H9 (cell line): ENCODE results near the gene OR6K2. TPM values are rescaled to one million over a fixed set of nuclear protein-coding genes. Genes with fewer than 3 reads are reported as not detected.

Experiments
- DNase-seq: peaks from one replicate; pipeline ENCODE4 v3.0.0-alpha.2; 2017
- H2AFZ ChIP-seq: one replicate; pipeline ENCODE4 v1.6.1; 2013; ENCODE audit warnings: mild to moderate bottlenecking, low read length, control low read depth, moderate library complexity
- H2AK5ac ChIP-seq: 2 replicates; pipeline ENCODE4 v1.6.1; 2013; ENCODE audit warnings: low read length, control low read depth, mixed read lengths; ENCODE audit not compliant: insufficient read length
- H2BK120ac ChIP-seq: one replicate; pipeline ENCODE4 v1.6.1; 2013; ENCODE audit warnings: low read depth, mild to moderate bottlenecking, low read length, control low read depth, inconsistent platforms; ENCODE audit not compliant: poor library complexity, severe bottlenecking
- H2BK12ac ChIP-seq: 2 replicates; pipeline ENCODE4 v1.6.1; 2013; ENCODE audit warnings: low read length, control low read depth, mixed read lengths, low read depth; ENCODE audit not compliant: insufficient read length
- H2BK15ac ChIP-seq: 2 replicates; pipeline ENCODE4 v1.6.1; 2013; ENCODE audit warnings: low read depth, low read length, control low read depth
- H2BK20ac ChIP-seq: one replicate; pipeline ENCODE4 v1.6.1; 2013; ENCODE audit warnings: low read depth, mild to moderate bottlenecking, low read length, control low read depth, inconsistent platforms; ENCODE audit not compliant: poor library complexity, severe bottlenecking
- H2BK5ac ChIP-seq: 2 replicates; pipeline ENCODE4 v1.6.1; 2013; ENCODE audit warnings: low read length, control low read depth, mixed read lengths; ENCODE audit not compliant: insufficient read length
- H3K14ac ChIP-seq: 2 replicates; pipeline ENCODE4 v1.6.1; 2013; ENCODE audit warnings: low read length, control low read depth; ENCODE audit not compliant: insufficient read depth
- H3K18ac ChIP-seq: 2 replicates; pipeline ENCODE4 v1.6.1; 2013; ENCODE audit warnings: low read depth, mild to moderate bottlenecking, mixed read lengths, low read length, control low read depth; ENCODE audit not compliant: insufficient read length
- H3K23ac ChIP-seq: 2 replicates; pipeline ENCODE4 v1.6.1; 2013; ENCODE audit warnings: low read length, control low read depth, mixed read lengths, low read depth; ENCODE audit not compliant: insufficient read length
- H3K23me2 ChIP-seq: 2 replicates; pipeline ENCODE4 v1.6.1; 2013; ENCODE audit warnings: low read depth, mild to moderate bottlenecking, mixed read lengths, low read length, control low read depth; ENCODE audit not compliant: insufficient read length, poor library complexity, severe bottlenecking
- H3K27ac ChIP-seq: 2 replicates; pipeline ENCODE4 v1.5.1; 2013; ENCODE audit warnings: low read length, control low read depth, mixed read lengths, low read depth; ENCODE audit not compliant: insufficient read length
- H3K27me3 ChIP-seq: 2 replicates; pipeline ENCODE4 v1.6.1; 2013; ENCODE audit warnings: low read length, control low read depth, inconsistent platforms; ENCODE audit not compliant: insufficient read depth
- H3K4ac ChIP-seq: 2 replicates; pipeline ENCODE4 v1.6.1; 2013; ENCODE audit warnings: low read depth, mild to moderate bottlenecking, control low read depth, inconsistent platforms, low read length, moderate library complexity
- H3K4me1 ChIP-seq: 2 replicates; pipeline ENCODE4 v1.6.1; 2013; ENCODE audit warnings: low read length, control low read depth, inconsistent platforms; ENCODE audit not compliant: insufficient read depth
- H3K4me2 ChIP-seq: 2 replicates; pipeline ENCODE4 v1.6.1; 2013; ENCODE audit warnings: low read length, control low read depth, mixed read lengths; ENCODE audit not compliant: insufficient read length, insufficient read depth
- H3K56ac ChIP-seq: 2 replicates; pipeline ENCODE4 v1.6.1; 2013; ENCODE audit warnings: low read depth, mild to moderate bottlenecking, mixed read lengths, low read length, control low read depth; ENCODE audit not compliant: insufficient read length
- H3K79me1 ChIP-seq: 2 replicates; pipeline ENCODE4 v1.6.1; 2013; ENCODE audit warnings: low read depth, mild to moderate bottlenecking, moderate library complexity, low read length, control low read depth, inconsistent platforms; ENCODE audit not compliant: insufficient read depth, poor library complexity, severe bottlenecking
- H3K79me2 ChIP-seq: 2 replicates; pipeline ENCODE4 v1.6.1; 2013; ENCODE audit warnings: low read length, control low read depth, inconsistent platforms; ENCODE audit not compliant: insufficient read depth
- H3K9ac ChIP-seq: 2 replicates; pipeline ENCODE4 v1.6.1; 2013; ENCODE audit warnings: low read length, control low read depth, mixed read lengths; ENCODE audit not compliant: insufficient read length; ENCODE audit errors: extremely low read depth
- H3K9me3 ChIP-seq: one replicate; pipeline ENCODE4 v1.6.1; 2013; ENCODE audit warnings: low read depth, low read length, inconsistent platforms; ENCODE audit not compliant: control insufficient read depth
- H3T11ph ChIP-seq: one replicate; pipeline ENCODE4 v1.6.1; 2013; ENCODE audit warnings: mild to moderate bottlenecking, low read length, control low read depth, inconsistent platforms
- H4K20me1 ChIP-seq: one replicate; pipeline ENCODE4 v1.6.1; 2013; ENCODE audit not compliant: control insufficient read depth, insufficient read length, insufficient read depth
- H4K5ac ChIP-seq: 2 replicates; pipeline ENCODE4 v1.6.1; 2013; ENCODE audit warnings: low read depth, mild to moderate bottlenecking, mixed read lengths, low read length, control low read depth; ENCODE audit not compliant: insufficient read length
- H4K8ac ChIP-seq: replicated peaks from 2 replicates; pipeline ENCODE4 v1.6.1; 2013; ENCODE audit warnings: low read length, control low read depth, mixed read lengths, low read depth; ENCODE audit not compliant: insufficient read length
- H4K91ac ChIP-seq: 2 replicates; pipeline ENCODE4 v1.6.1; 2013; ENCODE audit warnings: low read depth, mild to moderate bottlenecking, moderate library complexity, mixed read lengths, low read length, control low read depth; ENCODE audit not compliant: insufficient read length
- H3K27ac Mint-ChIP-seq, 3 experiments: 2 replicates in 2 of 3; 3 replicates in 1 of 3; pipeline ENCODE4 v1.8.0; 2020 to 2021; ENCODE audit warnings: mixed read lengths in 3 of 3, mild to moderate bottlenecking in 1 of 3, moderate library complexity in 1 of 3
- H3K27me3 Mint-ChIP-seq: 2 replicates; pipeline ENCODE4 v1.8.0; 2021; ENCODE audit warnings: low read depth, mild to moderate bottlenecking, moderate library complexity, mixed read lengths
- H3K36me3 Mint-ChIP-seq, 3 experiments: 2 replicates in 2 of 3; 3 replicates in 1 of 3; pipeline ENCODE4 v1.8.0; 2020 to 2021; ENCODE audit warnings: low read depth in 3 of 3, mixed read lengths in 3 of 3; ENCODE audit not compliant: insufficient read depth in 1 of 3
- H3K4me1 Mint-ChIP-seq, 2 experiments: 2 replicates each; pipeline ENCODE4 v1.8.0; 2020; ENCODE audit warnings: mixed read lengths in 2 of 2
- H3K4me3 Mint-ChIP-seq, 2 experiments: 2 replicates in 1 of 2; 3 replicates in 1 of 2; pipeline ENCODE4 v1.8.0; 2020 to 2021; ENCODE audit warnings: mild to moderate bottlenecking in 2 of 2, mixed read lengths in 2 of 2, moderate library complexity in 1 of 2
- H3K9me3 Mint-ChIP-seq, 2 experiments: 2 replicates in 1 of 2; 3 replicates in 1 of 2; pipeline ENCODE4 v1.8.0; 2020; ENCODE audit warnings: mild to moderate bottlenecking in 2 of 2, mixed read lengths in 2 of 2, moderate library complexity in 1 of 2
- WGBS: extraction: QIAGEN DNeasy Blood & Tissue Kit; methylation state at CpG from one replicate; pipeline ENCODE4 v1.1.7; 2013; ENCODE audit warnings: missing lambda C conversion rate, low lambda C conversion rate, mixed read lengths; ENCODE audit not compliant: insufficient read length; ENCODE audit errors: extremely low coverage; 5-methylcytosine and 5-hydroxymethylcytosine counted together
- total RNA-seq: library from RNA; stranded (reverse); gene quantifications from 2 replicates; pipeline ENCODE4 v1.2.1, GENCODE V29; 2021
- TF ChIP-seq, protein P1 (sequence below): fragments of 200-600 bp; sonication (generic); conservative IDR thresholded peaks from 3 replicates; pipeline ENCODE4 v1.8.0; 2021; ENCODE audit warnings: antibody characterized with exemption, mild to moderate bottlenecking

The OR6K2 gene
- total RNA-seq, 1 experiment from 2014 or later = not detected

DNA sequence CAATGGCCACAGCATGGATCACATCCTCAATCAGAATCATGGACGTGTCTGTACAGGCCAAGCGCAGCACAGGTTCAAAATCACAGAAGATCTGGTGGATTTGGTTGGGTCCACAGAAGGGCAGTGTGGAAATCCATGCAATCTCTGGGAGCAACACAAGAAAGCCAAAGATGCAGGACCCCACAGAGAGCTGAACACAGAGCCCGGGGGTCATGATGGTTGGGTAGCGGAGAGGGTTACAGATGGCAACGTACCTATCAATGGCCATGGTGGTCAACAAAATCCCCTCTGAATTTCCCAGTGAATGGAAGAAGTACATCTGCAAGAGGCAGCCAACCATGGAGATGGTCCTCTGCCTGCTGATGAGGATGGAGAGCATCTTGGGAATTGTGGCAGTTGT, 24.0 kb upstream of the OR6K2 start:
- no CpG with 5 or more reads among the region's 5 CpGs for WGBS
- Histone ChIP-seq H2BK120ac (no peak overlapping the region), H4K20me1 (no peaks in the 10 kb centered on the region), H2AK5ac (no peak overlapping the region), H3K27ac (no peak overlapping the region), H2BK12ac (no peak overlapping the region), H2BK20ac (no peak overlapping the region), H3K9ac (no peak overlapping the region), H3K27me3 (no peaks in the 10 kb centered on the region), H3K23me2 (no peaks in the 10 kb centered on the region), H4K91ac (no peak overlapping the region), H3K79me2 (no peaks in the 10 kb centered on the region), H3K4me1 (no peaks in the 10 kb centered on the region), H3T11ph (no peak overlapping the region), H3K18ac (no peak overlapping the region), H2BK5ac (no peak overlapping the region), H3K56ac (peak overlapping the region; percentile 82), H3K14ac (no peak overlapping the region), H3K79me1 (no peaks in the 10 kb centered on the region), H4K8ac (no peak overlapping the region), H3K23ac (no peak overlapping the region), H2AFZ (no peak overlapping the region), H2BK15ac (no peak overlapping the region), H4K5ac (no peak overlapping the region), H3K4ac (no peak overlapping the region), H3K9me3 (no peaks in the 10 kb centered on the region), H3K4me2 (no peak overlapping the region)
- Mint-ChIP-seq H3K27me3 (no peaks in the 10 kb centered on the region; the same call in 1 of the 2 replicates), H3K9me3 (no peaks in the 10 kb centered on the region), H3K4me1 (no peaks in the 10 kb centered on the region), H3K36me3 (no peaks in the 10 kb centered on the region), H3K27ac (no peak overlapping the region), H3K4me3 (no peak overlapping the region)
- TF ChIP-seq, protein P1, sequence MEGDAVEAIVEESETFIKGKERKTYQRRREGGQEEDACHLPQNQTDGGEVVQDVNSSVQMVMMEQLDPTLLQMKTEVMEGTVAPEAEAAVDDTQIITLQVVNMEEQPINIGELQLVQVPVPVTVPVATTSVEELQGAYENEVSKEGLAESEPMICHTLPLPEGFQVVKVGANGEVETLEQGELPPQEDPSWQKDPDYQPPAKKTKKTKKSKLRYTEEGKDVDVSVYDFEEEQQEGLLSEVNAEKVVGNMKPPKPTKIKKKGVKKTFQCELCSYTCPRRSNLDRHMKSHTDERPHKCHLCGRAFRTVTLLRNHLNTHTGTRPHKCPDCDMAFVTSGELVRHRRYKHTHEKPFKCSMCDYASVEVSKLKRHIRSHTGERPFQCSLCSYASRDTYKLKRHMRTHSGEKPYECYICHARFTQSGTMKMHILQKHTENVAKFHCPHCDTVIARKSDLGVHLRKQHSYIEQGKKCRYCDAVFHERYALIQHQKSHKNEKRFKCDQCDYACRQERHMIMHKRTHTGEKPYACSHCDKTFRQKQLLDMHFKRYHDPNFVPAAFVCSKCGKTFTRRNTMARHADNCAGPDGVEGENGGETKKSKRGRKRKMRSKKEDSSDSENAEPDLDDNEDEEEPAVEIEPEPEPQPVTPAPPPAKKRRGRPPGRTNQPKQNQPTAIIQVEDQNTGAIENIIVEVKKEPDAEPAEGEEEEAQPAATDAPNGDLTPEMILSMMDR = no peak
- DNase-seq = no peak
